ENCODE measurements around the gene HAND2.

HAND2 gene

DNA sequence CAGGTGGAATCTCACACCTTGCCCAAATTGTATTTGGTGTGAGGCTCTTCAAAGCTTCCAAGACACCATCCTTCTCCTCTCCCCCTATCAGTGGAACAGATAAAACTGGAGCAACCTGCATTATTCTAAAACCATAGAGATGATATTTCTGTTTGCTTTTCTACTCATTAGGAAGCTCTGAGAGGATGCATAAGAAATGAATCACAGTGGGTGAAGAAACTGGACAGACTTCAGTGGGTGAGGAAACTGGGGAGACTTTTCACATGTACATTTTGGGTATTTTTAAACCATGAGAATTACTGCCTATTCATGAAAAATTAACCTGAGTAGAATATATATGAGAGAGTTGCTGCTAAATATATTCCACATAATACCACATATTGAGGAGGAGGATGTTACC is 16.4 kb downstream of the HAND2 start:
- DNase-seq (ENCODE audit: low read depth in 1 of 2, low spot score in 1 of 2): no peak
- no peak for TF ChIP-seq JUND (IDR thresholded peaks at IDR 0.05; ENCODE audit: low read depth)
- in situ Hi-C loops (cut with HindIII; ENCODE audit: low pct_unique_long_range_greater_than_20kb, low sequenced_read_pairs): no loop called here

DNA sequence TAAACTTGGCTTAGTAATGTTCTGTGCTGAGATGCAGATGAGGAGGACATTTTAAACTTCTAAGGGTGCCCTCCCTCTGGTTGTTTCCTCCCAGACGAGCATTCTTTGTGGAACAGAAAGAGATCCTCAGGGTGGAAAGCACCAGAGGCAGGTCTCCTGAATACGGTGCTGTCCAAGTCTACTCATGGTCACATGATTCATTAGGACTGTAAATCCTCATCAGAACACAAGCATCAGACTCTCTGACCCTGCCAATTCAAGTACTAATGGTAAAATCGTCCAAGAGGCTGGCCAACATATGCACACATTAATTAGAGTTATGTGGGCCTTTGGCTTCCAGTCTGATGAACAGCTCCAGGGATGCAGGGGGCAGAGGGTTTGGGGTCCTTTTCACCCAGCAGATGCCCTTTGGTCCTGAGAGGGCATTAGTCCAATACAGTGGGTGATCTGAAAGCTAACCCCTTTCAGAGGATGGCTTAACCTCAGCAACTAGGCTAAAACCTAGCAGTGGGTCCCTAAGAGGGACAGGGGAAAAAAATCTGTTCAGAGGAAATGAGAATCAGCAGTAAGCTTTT is 18.2 kb downstream of the HAND2 start:
- in situ Hi-C loops (cut with HindIII; ENCODE audit: low pct_unique_long_range_greater_than_20kb, low sequenced_read_pairs): no loop called here
- no peak for TF ChIP-seq JUND (IDR thresholded peaks at IDR 0.05; ENCODE audit: low read depth)
- no peak for DNase-seq (ENCODE audit: low read depth in 1 of 2, low spot score in 1 of 2)

DNA sequence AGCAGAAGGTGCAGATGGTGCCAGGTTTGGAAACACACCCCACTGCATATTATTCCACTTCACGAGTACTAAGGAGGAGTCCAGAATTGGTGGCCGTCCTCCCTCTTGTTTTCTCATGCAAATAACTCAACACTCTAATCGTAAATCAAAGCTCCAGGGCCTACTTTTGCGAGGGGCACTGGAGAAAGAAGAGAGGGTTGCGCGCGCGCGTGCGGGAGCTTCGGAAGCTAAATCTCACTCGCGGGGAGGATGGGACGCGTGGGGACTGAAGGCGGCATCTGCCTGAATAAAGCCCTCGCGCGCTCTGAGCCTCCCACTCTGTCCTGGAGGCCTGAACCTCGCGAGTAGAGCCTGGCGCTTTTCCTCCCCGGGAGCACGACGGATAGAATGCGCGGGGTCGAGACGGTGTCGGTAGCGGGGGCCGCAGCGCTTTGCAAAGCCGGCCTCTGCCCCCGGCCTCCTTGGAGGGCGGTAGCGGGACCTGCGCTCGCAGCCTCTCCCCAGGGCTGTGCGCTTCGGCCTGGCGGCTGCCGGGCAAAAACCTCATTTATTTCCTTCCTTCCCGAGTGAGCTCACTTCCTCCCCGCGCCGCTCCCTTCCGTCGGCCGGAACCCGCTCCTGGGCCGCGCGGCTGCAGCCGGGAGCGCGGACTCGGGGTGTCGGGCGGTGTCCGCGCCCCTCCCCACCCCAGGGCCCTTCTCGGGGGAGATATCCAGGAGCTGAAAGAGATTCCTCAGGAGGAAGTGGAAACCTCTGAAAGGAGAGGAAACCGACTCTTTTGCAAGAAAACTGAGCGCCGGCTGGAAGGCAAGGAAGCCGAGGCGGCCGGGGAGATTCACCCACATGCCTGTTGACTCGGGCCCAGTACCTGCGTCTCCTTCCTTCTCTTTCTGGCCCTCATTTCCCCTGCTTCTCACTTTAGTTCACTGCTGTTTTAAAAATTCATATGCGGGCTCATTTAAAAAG is 20.7 kb downstream of the HAND2 start:
- in situ Hi-C loops (cut with HindIII; ENCODE audit: low pct_unique_long_range_greater_than_20kb, low sequenced_read_pairs): no loop called here
- TF ChIP-seq JUND (IDR thresholded peaks at IDR 0.05; ENCODE audit: low read depth): no peak
- no peak for DNase-seq (ENCODE audit: low read depth in 1 of 2, low spot score in 1 of 2)

DNA sequence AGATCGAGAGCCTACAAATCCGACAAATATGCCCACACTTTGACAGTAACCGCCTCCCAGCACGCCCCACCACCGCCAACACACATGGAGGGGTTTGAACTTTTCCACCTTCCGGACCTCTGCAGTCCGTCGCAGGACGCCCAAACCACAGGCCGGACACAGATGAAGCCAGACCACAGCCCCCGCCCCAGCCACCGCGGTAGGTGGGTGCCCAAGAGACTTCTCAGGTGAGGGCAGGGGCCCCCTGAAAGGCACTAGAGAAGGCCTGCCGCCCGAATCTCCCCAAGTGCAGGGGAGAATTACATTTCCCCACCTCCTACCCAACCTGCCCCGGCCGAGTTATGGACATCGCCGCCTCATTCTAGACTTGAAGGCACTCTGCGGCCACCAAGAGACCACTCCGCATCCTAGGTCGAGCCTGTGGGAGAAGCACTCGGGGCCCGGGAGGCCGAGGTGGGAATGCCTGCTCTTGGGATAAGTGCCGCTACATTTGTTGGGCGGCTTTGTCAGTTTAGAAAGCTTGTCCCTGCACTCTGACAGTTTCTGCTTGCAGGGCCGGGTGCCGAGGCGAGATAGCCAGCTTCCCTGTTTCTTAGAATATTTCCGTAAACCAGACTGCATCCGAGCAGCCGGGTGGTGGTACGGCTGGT is 21.5 kb downstream of the HAND2 start:
- in situ Hi-C loops (cut with HindIII; ENCODE audit: low pct_unique_long_range_greater_than_20kb, low sequenced_read_pairs): no loop called here
- no peak for DNase-seq (ENCODE audit: low read depth in 1 of 2, low spot score in 1 of 2)
- no peak for TF ChIP-seq JUND (IDR thresholded peaks at IDR 0.05; ENCODE audit: low read depth)

DNA sequence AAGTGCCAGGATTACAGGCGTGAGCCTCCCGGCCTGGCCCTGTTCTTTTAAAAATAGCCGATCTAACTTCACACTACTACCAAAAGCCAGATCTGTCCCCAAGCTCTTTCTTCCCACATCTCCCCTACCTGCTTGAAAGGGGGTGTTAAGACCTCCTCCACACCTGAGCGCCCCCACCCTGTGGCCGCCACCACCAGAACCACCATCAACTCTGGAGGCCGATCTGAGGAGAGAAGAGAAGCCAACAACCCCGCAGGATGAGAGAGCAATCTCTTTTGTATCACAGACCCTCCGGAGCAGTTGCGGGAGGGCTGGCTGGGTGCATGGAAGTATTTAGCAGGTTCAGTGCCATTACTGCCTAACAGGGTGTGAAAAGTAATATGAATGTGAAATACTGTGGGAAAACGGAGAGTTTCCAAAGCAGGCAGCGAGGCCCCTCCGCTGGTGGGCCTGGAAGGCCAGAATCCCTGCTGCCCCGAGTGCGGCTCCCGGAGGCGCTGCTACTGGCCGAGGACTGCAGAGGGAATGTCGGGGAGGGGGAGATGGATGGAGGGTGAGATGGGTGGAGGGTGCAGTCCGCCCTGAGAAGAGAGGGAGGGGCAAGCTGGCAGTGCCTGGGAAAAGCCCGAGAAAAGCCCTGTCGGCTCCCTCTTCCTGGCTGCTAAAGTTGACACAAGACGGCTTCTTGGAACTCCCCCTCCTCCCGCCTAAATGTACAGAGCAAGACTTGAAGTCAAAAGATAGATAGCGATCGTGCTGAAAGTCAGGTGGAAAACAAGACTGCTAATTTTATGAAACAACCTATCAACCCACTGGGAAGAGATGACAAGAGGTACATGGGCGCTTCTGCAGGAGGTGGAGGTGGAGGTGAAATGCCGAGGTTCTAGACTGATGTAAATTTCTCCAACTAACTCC is 22.3 kb downstream of the HAND2 start:
- no peak for TF ChIP-seq JUND (IDR thresholded peaks at IDR 0.05; ENCODE audit: low read depth)
- in situ Hi-C loops (cut with HindIII; ENCODE audit: low pct_unique_long_range_greater_than_20kb, low sequenced_read_pairs): no loop called here
- DNase-seq (ENCODE audit: low read depth in 1 of 2, low spot score in 1 of 2): no peak

DNA sequence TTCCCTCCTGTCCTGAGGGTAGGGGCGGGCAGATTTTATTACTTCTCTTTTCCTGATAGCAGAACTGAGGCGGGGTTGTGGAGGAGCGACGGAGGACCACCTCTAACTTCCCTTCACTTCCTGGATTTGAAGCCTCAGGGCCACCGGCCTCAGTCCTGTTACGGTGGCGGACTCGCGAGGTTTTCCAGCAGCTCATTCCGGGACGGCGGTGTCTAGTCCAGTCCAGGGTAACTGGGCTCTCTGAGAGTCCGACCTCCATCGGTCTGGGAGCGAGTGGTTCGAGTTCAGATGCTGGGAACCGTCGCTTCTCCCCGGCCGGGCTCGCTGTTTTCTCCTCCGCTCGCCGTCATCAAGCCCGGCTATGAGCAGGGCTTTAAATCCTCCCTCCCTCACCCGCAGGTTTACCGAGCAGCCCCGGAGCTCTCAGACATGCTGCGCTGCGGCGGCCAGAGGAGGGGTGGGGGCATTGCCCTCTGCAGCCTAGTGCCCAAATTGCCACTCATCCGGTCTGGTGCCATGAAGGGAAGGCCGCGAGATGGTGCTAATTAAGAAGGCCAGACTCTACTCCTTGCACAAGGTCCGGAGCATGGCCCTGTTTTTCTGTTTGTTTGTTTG is 23.3 kb downstream of the HAND2 start:
- in situ Hi-C loops (cut with HindIII; ENCODE audit: low pct_unique_long_range_greater_than_20kb, low sequenced_read_pairs): no loop called here
- DNase-seq (ENCODE audit: low read depth in 1 of 2, low spot score in 1 of 2): no peak
- no peak for TF ChIP-seq JUND (IDR thresholded peaks at IDR 0.05; ENCODE audit: low read depth)

DNA sequence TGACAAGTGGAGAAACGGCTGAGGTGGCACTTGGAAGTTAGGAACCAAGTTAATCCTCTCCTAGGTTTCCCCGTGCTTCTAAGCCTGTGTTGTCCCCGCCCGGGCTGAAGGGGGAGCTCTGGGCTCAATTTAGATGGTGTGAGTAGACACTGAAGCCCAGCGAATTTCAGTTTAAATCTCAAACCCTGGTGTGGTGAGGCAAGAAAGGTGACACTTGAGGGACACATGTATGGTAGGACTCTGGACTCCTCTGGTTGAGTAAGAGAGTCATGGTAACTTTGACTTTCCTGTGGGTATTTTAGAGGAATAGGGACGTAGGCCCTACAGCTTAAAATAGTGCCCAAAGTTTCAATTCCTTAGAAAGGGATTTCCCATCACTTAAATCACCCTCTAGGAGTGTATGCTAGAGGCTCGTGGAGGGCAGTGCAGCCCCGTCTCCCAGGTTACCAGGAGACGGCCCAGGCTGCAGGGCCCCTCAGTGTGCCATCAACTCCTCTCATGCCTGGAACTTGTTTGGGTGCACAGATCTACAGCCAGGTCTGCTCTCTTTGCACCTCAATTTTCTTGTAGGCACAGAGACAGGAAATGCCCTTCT is 24.0 kb downstream of the HAND2 start:
- DNase-seq (ENCODE audit: low read depth in 1 of 2, low spot score in 1 of 2): peak; percentile 69 to 84
- TF ChIP-seq JUND (IDR thresholded peaks at IDR 0.05; ENCODE audit: low read depth): no peak
- in situ Hi-C loops (cut with HindIII; ENCODE audit: low pct_unique_long_range_greater_than_20kb, low sequenced_read_pairs): no loop called here

DNA sequence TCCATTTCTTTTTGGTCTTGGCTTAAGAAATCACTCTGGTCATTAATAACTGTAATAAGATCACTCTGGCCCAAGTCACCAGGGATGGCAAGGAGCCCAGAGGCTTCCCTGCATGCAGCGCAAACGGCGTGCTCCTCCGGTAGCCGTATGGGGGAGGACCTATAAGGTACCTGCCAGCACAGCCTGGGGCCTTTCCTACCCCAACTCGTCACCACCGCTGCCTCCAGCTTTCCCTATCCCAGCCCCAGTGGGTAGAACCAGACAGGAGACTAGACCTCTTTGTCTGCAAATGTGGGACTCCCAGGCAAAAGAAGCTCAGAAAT is 25.9 kb downstream of the HAND2 start:
- no peak for DNase-seq (ENCODE audit: low read depth in 1 of 2, low spot score in 1 of 2)
- in situ Hi-C loops (cut with HindIII; ENCODE audit: low pct_unique_long_range_greater_than_20kb, low sequenced_read_pairs): no loop called here
- no peak for TF ChIP-seq JUND (IDR thresholded peaks at IDR 0.05; ENCODE audit: low read depth)

DNA sequence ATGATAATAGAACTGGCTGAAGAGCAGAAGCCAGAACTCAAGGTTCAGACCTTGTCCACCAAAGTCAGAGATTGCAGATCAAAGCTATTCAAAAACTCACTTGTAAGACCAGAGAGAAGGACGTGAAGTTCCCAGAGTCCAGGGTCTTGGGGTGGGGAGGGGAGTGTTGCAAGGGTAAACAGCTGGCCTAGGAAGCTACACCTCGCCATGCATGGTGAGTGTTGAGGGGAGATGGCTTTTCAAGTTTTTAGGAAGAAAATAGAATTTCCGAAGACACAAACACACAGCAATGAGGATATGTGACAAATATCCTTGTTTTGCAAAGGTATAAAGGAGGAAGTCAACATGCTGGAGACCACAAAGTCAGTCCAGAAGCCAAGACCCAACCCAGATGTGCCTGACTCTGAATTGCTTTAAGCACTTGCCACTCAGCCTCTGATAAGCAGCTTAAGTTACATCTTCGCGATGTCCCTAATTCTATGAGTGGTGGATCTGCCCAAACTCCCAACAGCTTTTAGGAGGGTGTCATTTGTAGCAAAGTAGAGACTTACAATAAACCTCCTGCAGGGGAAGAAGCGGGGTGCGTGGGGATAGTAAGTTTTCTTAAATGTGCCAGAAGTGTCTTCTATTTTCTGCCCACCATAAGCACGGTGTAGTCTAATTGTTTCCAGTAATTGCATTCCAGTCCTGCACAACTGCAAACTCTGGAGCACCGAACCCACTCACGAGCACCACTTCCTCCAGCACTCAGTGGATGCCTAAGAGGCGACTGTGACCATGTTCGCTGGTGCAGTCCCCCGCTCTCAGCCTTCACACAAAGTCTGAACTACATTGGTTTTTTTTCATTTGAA is 26.5 kb downstream of the HAND2 start:
- in situ Hi-C loops (cut with HindIII; ENCODE audit: low pct_unique_long_range_greater_than_20kb, low sequenced_read_pairs): no loop called here
- no peak for DNase-seq (ENCODE audit: low read depth in 1 of 2, low spot score in 1 of 2)
- no peak for TF ChIP-seq JUND (IDR thresholded peaks at IDR 0.05; ENCODE audit: low read depth)

DNA sequence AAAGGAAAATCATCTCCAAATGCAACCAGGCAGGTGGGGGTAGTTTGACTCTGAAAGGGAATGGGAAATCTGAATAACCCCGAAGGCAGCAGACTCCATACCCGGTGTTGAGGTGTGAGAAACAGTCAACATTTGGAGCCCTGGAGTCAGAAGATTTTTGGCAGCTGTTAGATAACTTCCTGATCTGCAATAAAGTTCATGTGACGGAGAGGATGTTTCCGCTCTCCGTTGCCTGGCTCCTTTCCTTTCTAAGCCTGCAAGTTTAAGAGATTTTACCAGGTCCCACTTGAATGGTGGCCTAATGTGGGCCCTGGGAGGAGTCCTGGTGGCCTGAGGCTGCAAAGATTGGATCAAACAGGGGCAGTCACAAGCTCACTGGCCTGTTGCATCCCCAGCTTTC is 27.7 kb downstream of the HAND2 start:
- no peak for TF ChIP-seq JUND (IDR thresholded peaks at IDR 0.05; ENCODE audit: low read depth)
- in situ Hi-C loops (cut with HindIII; ENCODE audit: low pct_unique_long_range_greater_than_20kb, low sequenced_read_pairs): no loop called here

DNA sequence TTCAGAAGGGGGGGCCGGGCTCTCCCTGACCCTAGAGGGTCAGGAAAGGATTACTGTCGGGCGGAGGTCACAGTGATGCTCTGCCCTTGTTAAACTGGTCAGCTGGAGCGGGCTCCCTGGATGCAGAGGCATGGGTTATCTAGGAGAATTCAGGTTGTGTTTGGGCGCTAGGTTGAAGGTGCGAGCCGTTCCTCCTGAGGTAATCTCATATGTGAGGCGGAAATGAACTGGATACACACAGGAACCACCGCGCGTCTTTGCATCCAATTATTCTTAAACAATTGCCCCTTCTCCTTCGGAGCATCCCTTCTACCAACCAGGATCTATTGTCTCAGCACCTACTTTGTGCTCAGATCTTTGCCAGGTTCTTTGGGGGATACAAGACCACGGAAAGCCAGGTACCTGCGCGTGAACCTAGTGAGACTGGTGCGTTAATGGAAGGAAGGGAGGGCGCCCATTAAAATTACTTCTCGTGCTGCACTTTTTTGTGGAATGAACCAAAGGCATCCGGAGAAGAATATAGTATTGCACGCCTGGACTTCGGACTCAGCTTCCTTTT is 28.4 kb downstream of the HAND2 start:
- DNase-seq (ENCODE audit: low read depth in 1 of 2, low spot score in 1 of 2): no peak
- no peak for TF ChIP-seq JUND (IDR thresholded peaks at IDR 0.05; ENCODE audit: low read depth)
- in situ Hi-C loops (cut with HindIII; ENCODE audit: low pct_unique_long_range_greater_than_20kb, low sequenced_read_pairs): no loop called here

More for the DNA sequence above, 27.7 kb downstream of the HAND2 start:
- no peak for DNase-seq (ENCODE audit: low read depth in 1 of 2, low spot score in 1 of 2)
